GM12878 (cell line): ENCODE data around the gene MYH7. TPM values are rescaled to one million over a fixed set of nuclear protein-coding genes. Genes with fewer than 3 reads are reported as not detected.
A peak's percentile ranks its signal among the peaks of the same experiment; 100 is the strongest.

Experiments
- ATAC-seq: fragments of 200-7000 bp; cut with Tn5 transposase; 3 replicates; pipeline ENCODE4 v1.9.1; 2020; ENCODE audit warnings: mild to moderate bottlenecking, moderate library complexity
- BruUV-seq: library from RNA; stranded (reverse); fragments of 400-500 nt; replicated peaks from 2 replicates; lab custom pipeline; 2021; lab: Mats Ljungman, UMichigan
- CTCF ChIA-PET: fragments of 300-600 bp; sonication (Branson Sonifier 250); formaldehyde crosslinking; extraction: SDS; loops from one replicate; lab custom pipeline; 2021; ENCODE audit warnings: inconsistent platforms; lab: Yijun Ruan, JAX
- POLR2A ChIA-PET: fragments of 350-600 bp; formaldehyde crosslinking; extraction: SDS; loops from one replicate; lab custom pipeline; 2021; ENCODE audit warnings: inconsistent platforms; lab: Charles Lee
- RAD21 ChIA-PET: fragments of 300-600 bp; sonication (Branson Sonifier 250); formaldehyde crosslinking; loops from one replicate; lab custom pipeline; 2023; ENCODE audit warnings: antibody characterized with exemption; ENCODE audit not compliant: unreplicated experiment; lab: Charles Lee
- SMC1A ChIA-PET: fragments of 300-600 bp; sonication (Branson Sonifier 250); formaldehyde crosslinking; loops from one replicate; lab custom pipeline; 2023; ENCODE audit not compliant: unreplicated experiment, uncharacterized antibody; lab: Charles Lee
- DNase-seq: peaks from one replicate; pipeline ENCODE4 v3.0.0-alpha.2; 2011; ENCODE audit warnings: low read depth, low spot score
- FAIRE-seq: peaks from 3 replicates; lab custom pipeline; 2011; peaks lifted over from hg19 to GRCh38; lab: Jason Lieb, UNC
- H2AFZ ChIP-seq: 2 replicates; pipeline ENCODE4 v1.6.0; 2011; ENCODE audit warnings: low read depth, low read length, control low read depth; ENCODE audit not compliant: control insufficient read depth
- H3K27ac ChIP-seq: 2 replicates; pipeline ENCODE4 v1.5.1; 2011; ENCODE audit warnings: control low read depth; ENCODE audit not compliant: control insufficient read depth, insufficient read depth
- H3K27me3 ChIP-seq, 2 experiments: replicated peaks in 1 of 2; 2 replicates each; pipeline versions ENCODE4 v1.6.0 to v1.6.1; 2011; ENCODE audit warnings: low read length in 1 of 2; ENCODE audit not compliant: control insufficient read depth in 2 of 2, insufficient read depth in 2 of 2
- H3K36me3 ChIP-seq, 2 experiments: 2 replicates each; pipeline ENCODE4 v1.5.1; 2011; ENCODE audit warnings: low read length in 1 of 2; ENCODE audit not compliant: control insufficient read depth in 2 of 2, insufficient read depth in 2 of 2
- H3K4me1 ChIP-seq: 2 replicates; pipeline ENCODE4 v1.6.1; 2011; ENCODE audit warnings: mild to moderate bottlenecking, low read length, moderate library complexity, mixed read lengths; ENCODE audit not compliant: control insufficient read depth, insufficient read depth
- H3K4me2 ChIP-seq: 2 replicates; pipeline ENCODE4 v1.6.0; 2011; ENCODE audit warnings: control low read depth; ENCODE audit not compliant: control insufficient read depth, insufficient read depth
- H3K4me3 ChIP-seq: fragments of 200-600 bp; sonication (generic); 2 replicates; pipeline ENCODE4 v1.5.1; 2016
- H3K79me2 ChIP-seq: 2 replicates; pipeline ENCODE4 v1.6.0; 2011; ENCODE audit warnings: low read length; ENCODE audit not compliant: control insufficient read depth, insufficient read depth
- H3K9ac ChIP-seq: 2 replicates; pipeline ENCODE4 v1.8.0; 2011; ENCODE audit warnings: low read length, control low read depth, mixed read lengths; ENCODE audit not compliant: control insufficient read depth, insufficient read depth
- H3K9me3 ChIP-seq: replicated peaks from 3 replicates; pipeline ENCODE4 v1.5.1; 2011; ENCODE audit warnings: mild to moderate bottlenecking, low read length; ENCODE audit not compliant: control insufficient read depth, insufficient read depth
- H4K20me1 ChIP-seq: 2 replicates; pipeline ENCODE4 v1.6.0; 2011; ENCODE audit not compliant: control insufficient read depth, insufficient read depth
- CREM ChIP-seq: IDR thresholded peaks from 2 replicates; pipeline ENCODE4 v1.6.1; 2014; ENCODE audit warnings: antibody characterized with exemption, low read depth
- CTCF ChIP-seq, 3 experiments: IDR thresholded peaks in 2 of 3; conservative IDR thresholded peaks in 1 of 3; 2 replicates each; pipeline ENCODE4 v1.5.1; 2011; ENCODE audit warnings: low read depth in 3 of 3, low read length in 3 of 3, mild to moderate bottlenecking in 3 of 3, control low read depth in 2 of 3, moderate library complexity in 2 of 3, inconsistent platforms in 1 of 3, mixed read lengths in 1 of 3; ENCODE audit not compliant: control insufficient read depth in 2 of 3, insufficient read depth in 1 of 3; ENCODE audit errors: extremely low read depth in 1 of 3
- CUX1 ChIP-seq: IDR thresholded peaks from 2 replicates; pipeline ENCODE4 v1.6.1; 2012; ENCODE audit warnings: improper control_type of control experiment, low read depth, low read length; ENCODE audit not compliant: insufficient replicate concordance
- HCFC1 ChIP-seq: fragments of 150-350 bp; IDR thresholded peaks from 2 replicates; pipeline ENCODE4 v1.6.1; 2014; ENCODE audit warnings: low read length
- IRF5 ChIP-seq: fragments of 450-650 bp; IDR thresholded peaks from 2 replicates; pipeline ENCODE4 v1.6.1; 2017; ENCODE audit warnings: borderline replicate concordance
- NR2C2 ChIP-seq: IDR thresholded peaks from 2 replicates; pipeline ENCODE4 v1.6.1; 2011; ENCODE audit warnings: borderline replicate concordance, low read depth; ENCODE audit not compliant: control insufficient read depth, insufficient read length
- RAD21 ChIP-seq: IDR thresholded peaks from 2 replicates; pipeline ENCODE4 v1.6.1; 2011; ENCODE audit warnings: mild to moderate bottlenecking, low read depth, low read length, moderate library complexity; ENCODE audit not compliant: insufficient read depth
- SIN3A ChIP-seq: IDR thresholded peaks from 2 replicates; pipeline ENCODE4 v1.6.1; 2012; ENCODE audit warnings: low read depth, low read length, improper control_type of control experiment
- SMC3 ChIP-seq: IDR thresholded peaks from 2 replicates; pipeline ENCODE4 v1.6.1; 2011; ENCODE audit warnings: low read length, improper control_type of control experiment, borderline replicate concordance
- TARDBP ChIP-seq: IDR thresholded peaks from 2 replicates; pipeline ENCODE4 v1.6.1; 2016; ENCODE audit warnings: borderline replicate concordance
- ZBED1 ChIP-seq: IDR thresholded peaks from 2 replicates; pipeline ENCODE4 v1.6.1; 2016; ENCODE audit warnings: borderline replicate concordance
- ZBTB33 ChIP-seq: fragments of 450-650 bp; IDR thresholded peaks from 2 replicates; pipeline ENCODE4 v1.6.1; 2017; ENCODE audit warnings: mild to moderate bottlenecking
- ZNF217 ChIP-seq: fragments of 450-650 bp; IDR thresholded peaks from 2 replicates; pipeline ENCODE4 v1.6.1; 2017; ENCODE audit warnings: antibody characterized with exemption, mild to moderate bottlenecking
- WGBS: methylation state at CpG from one replicate; pipeline ENCODE4 v1.1.6; 2016; ENCODE audit warnings: low lambda C conversion rate; ENCODE audit not compliant: insufficient replicate concordance, insufficient coverage; ENCODE audit errors: missing lambda C conversion rate; 5-methylcytosine and 5-hydroxymethylcytosine counted together
- in situ Hi-C: fragments of 300-500 bp; cut with MboI; formaldehyde crosslinking; loops from 9 replicates; pipeline ENCODE4 v1.14.3; 2018; ENCODE audit warnings: mixed read lengths
- intact Hi-C: fragments of 100-400 bp; cut with micrococcal nuclease; formaldehyde crosslinking; loops from one replicate; pipeline ENCODE4 v1.14.2; 2022; ENCODE audit not compliant: unreplicated experiment
- polyA plus RNA-seq, 11 experiments: library from polyadenylated mRNA; depleted of rRNA in 4 of 11; unstranded in 6 of 11; stranded (reverse) in 5 of 11; fragments of >200 nt; fragmentation: Nextera tagmentation in 4 of 11; fragmentation: Illumina TruSeq in 1 of 11; extraction: Ambion mirVana in 4 of 11; extraction: Trizol in 1 of 11; gene quantifications; 1 replicate in 1 of 11; 2 replicates in 10 of 11; pipeline versions ENCODE4 v1.2.1 to v1.2.3, GENCODE V29; 2011 to 2016; ENCODE audit warnings: inconsistent platforms in 2 of 11, missing spikeins in 2 of 11, low read depth in 1 of 11
- total RNA-seq, 4 experiments: library from RNA; depleted of rRNA in 3 of 4; stranded (reverse); fragments of >200 nt in 3 of 4; fragmentation: Illumina TruSeq in 1 of 4; extraction: Trizol in 1 of 4; gene quantifications; 2 replicates each; pipeline versions ENCODE4 v1.2.1 to v1.2.3, GENCODE V29; 2013 to 2021

Gene MYH7
- total and polyA plus RNA-seq, 10 of the 15 experiments (the other 5 are each of a cell fraction or from before 2014, with no cell fraction given), result 0.04 to 0.10 (median 0.05) TPM; not detected in 4

- no peak overlapping the region for H3K27ac ChIP-seq
- H3K79me2 ChIP-seq, result no peaks in the 10 kb centered on the region
- ChIA-PET SMC1A (interaction anchor here (0.7 to 8.9 kb wide), 4 partner anchors 55 to 78 kb away, joined by 3 to 124 read pairs (median 7); no protein-coding TSS in a partner anchor), CTCF (interaction anchor here (1.8 to 14.1 kb wide), 2 partner anchors 66 to 76 kb away, joined by 6 to 436 read pairs; partner anchors contain the start of gene THTPA), POLR2A (no interaction called here), RAD21 (no interaction called here)
- intact Hi-C loops, result no loop called here
- in situ Hi-C loops, result no loop called here
- peaks cover 0 to 8% of the 10 kb centered on the region in 2 experiments; a peak in 3 of 4 replicates for H3K36me3 ChIP-seq
- no peaks in the 10 kb centered on the region for H3K4me1 ChIP-seq
- no peak overlapping the region for H3K9ac ChIP-seq
- 0 out of 2 replicates have a peak, but pooled peaks have one; percentile 14 for TF ChIP-seq SMC3
- no peak for TF ChIP-seq ZNF217
- TF ChIP-seq CUX1, result no peak
- TF ChIP-seq ZBED1, result no peak
- TF ChIP-seq IRF5, result no peak
- peak; percentile 51 for TF ChIP-seq RAD21
- no peak for TF ChIP-seq NR2C2
- no peak for TF ChIP-seq CREM
- no peak for TF ChIP-seq HCFC1
- peak; percentile 29 to 54 (median 35); a peak in 4 of 6 replicates for TF ChIP-seq CTCF (IDR thresholded peaks at IDR 0.05 in 2 of 3, conservative IDR thresholded peaks at IDR 0.05 in 1 of 3; ENCODE audit: control insufficient read depth in 2 of 3, extremely low read depth in 1 of 3, insufficient read depth in 1 of 3, low read depth in 3 of 3, low read length in 3 of 3)
- no peak for TF ChIP-seq SIN3A
- no peak for TF ChIP-seq TARDBP
- TF ChIP-seq ZBTB33, result no peak
- WGBS, result 51% methylated on average over 7 of the region's 9 CpGs
- FAIRE-seq, result no peak
- H4K20me1 ChIP-seq, result no peaks in the 10 kb centered on the region
- H3K4me3 ChIP-seq, result no peak overlapping the region
- no peaks in the 10 kb centered on the region for H3K27me3 ChIP-seq
- DNase-seq, result no peak
- H2AFZ ChIP-seq, result no peak overlapping the region
- peak; percentile 88 for ATAC-seq
- BruUV-seq, result no TSS peak
- no peak overlapping the region for H3K4me2 ChIP-seq
- H3K9me3 ChIP-seq, result no peaks in the 10 kb centered on the region
These were observed 47.9 kb upstream of the MYH7 start for GRCh38 chr14:23483236-23483854.
